ENCODE measurements around the gene TNKS1BP1.

TNKS1BP1 gene

GRCh38 chr11:57313071-57313787, 11.5 kb downstream of the TNKS1BP1 start:
- TF ChIP-seq GATA2 (IDR thresholded peaks at IDR 0.05; ENCODE audit: low read depth, low read length) (no peak), GATA3 (IDR thresholded peaks at IDR 0.05; ENCODE audit: low read depth, low read length) (no peak)

- TF ChIP-seq GATA2 (IDR thresholded peaks at IDR 0.05; ENCODE audit: low read depth, low read length), result no peak
- no peak for TF ChIP-seq GATA3 (IDR thresholded peaks at IDR 0.05; ENCODE audit: low read depth, low read length)
Measured at GRCh38 chr11:57312511-57313021, 12.2 kb downstream of the TNKS1BP1 start.

DNA sequence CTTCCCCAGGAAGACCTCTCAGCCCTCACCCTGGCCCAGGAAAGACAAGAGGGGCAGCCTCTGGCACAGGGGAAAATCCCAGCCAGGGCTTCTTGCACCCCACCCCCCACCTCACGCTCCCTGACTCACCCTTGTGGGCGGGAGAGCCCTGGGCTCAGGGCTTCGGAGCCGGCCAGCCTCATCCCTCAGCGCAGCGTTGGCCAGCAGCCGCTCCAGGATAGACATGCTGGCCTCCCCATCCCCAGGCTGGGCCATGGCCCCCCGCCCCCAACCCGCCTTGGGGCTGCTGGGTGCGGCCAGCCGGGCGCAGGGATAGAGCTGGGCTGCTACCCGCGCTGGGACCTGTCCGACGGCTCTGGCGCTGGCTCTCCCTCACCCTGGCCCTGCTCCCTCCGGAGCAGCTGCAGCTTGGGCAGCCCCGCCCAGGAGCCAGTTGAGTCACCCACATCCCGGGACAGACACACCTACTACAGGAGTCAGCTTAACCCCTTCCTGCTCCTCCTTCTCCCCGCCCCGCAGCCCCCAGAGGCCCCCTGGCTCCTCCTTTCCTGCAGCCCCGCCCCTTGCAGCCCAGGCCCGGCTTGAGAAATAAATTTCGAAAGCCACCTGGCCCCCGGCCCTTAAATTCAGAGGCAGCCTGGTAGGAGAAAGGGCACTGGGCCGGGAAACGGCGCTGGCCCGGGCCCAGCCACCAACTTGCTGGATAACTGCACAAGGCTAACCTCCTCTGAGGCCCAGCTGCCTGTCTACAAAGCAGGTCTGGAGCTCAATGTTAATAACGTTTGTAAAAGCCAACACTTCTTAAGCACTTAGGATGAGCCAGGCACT, 13.4 kb downstream of the TNKS1BP1 start:
- TF ChIP-seq GATA3 (IDR thresholded peaks at IDR 0.05; ENCODE audit: low read depth, low read length), result no peak

DNA sequence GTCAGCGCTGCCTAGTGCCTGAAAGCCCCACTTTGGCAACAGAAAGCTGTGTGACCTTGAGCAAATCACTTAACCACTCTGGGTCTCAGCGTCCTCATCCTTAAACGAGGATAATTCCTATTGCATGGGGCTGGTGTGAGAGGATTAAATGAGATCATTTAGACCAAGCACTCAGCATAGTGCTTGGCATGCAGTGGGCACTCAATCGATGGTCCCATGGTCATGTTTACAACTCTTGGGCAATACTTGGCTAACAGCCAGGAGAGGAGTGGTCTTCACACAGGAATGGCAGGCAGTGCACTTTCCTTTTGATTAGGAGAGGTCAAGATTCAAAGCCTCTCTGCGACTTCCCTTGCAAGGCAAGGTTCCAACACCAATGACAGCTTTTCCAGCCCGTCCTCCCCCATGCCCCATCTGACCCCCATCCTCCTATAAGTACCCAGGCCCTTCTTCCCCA, 14.1 kb downstream of the TNKS1BP1 start:
- no peak for TF ChIP-seq GATA2 (IDR thresholded peaks at IDR 0.05; ENCODE audit: low read depth, low read length)
- no peak for TF ChIP-seq GATA3 (IDR thresholded peaks at IDR 0.05; ENCODE audit: low read depth, low read length)

- TF ChIP-seq GATA3 (IDR thresholded peaks at IDR 0.05; ENCODE audit: low read depth, low read length), result no peak
- TF ChIP-seq GATA2 (IDR thresholded peaks at IDR 0.05; ENCODE audit: low read depth, low read length), result no peak
Measured at GRCh38 chr11:57310091-57310490, 14.7 kb downstream of the TNKS1BP1 start.

DNA sequence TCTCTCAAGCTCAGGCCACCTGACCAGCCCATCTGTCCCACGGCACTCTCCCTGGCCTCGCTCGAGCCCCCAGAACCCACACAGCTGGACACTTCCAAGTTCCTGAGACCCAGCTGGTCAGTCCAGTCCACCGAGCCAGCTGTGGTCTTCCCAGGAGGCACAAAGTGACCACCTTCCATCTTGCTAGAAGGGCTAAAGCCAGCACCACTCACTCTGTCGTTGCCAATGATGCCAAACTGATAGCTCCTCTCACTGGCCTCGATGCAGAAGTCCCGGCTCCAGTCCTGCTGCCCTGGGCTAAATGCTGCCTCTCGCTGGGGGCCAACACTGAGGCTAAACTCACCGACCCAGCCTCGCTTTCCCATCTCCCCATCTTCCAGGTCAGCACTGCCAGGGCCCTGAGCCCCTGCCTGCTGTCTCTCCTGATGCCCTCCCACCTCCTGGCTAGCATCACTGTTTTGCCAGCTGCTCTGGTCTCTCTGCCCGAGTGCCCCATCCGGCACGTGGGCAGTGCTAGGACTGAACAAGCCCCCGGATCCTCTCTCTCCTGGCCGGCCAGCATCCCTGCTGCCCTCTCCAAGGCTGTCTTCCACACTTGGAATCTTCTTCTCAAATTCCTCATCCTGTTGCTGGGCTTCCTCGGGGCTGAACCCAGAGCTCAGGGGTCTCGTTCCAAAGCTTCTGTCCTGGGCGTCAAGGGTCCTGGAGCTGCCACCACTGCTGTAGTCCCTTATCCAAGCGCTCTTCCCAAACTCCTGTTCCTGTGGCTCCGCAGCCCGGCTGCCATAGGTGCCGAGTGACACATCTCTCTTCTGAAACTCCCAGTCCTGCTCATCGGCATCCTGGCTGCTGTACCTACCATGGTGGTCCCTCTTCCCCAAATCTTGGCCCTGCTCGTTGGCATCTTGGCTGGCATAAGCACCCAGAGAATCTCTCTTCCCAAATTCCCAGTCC, 15.4 kb downstream of the TNKS1BP1 start:
- no peak for TF ChIP-seq GATA2 (IDR thresholded peaks at IDR 0.05; ENCODE audit: low read depth, low read length)
- TF ChIP-seq GATA3 (IDR thresholded peaks at IDR 0.05; ENCODE audit: low read depth, low read length), result no peak

- no peak for TF ChIP-seq GATA2 (IDR thresholded peaks at IDR 0.05; ENCODE audit: low read depth, low read length)
- no peak for TF ChIP-seq GATA3 (IDR thresholded peaks at IDR 0.05; ENCODE audit: low read depth, low read length)
Measured at GRCh38 chr11:57308426-57309060, 16.2 kb downstream of the TNKS1BP1 start.

DNA sequence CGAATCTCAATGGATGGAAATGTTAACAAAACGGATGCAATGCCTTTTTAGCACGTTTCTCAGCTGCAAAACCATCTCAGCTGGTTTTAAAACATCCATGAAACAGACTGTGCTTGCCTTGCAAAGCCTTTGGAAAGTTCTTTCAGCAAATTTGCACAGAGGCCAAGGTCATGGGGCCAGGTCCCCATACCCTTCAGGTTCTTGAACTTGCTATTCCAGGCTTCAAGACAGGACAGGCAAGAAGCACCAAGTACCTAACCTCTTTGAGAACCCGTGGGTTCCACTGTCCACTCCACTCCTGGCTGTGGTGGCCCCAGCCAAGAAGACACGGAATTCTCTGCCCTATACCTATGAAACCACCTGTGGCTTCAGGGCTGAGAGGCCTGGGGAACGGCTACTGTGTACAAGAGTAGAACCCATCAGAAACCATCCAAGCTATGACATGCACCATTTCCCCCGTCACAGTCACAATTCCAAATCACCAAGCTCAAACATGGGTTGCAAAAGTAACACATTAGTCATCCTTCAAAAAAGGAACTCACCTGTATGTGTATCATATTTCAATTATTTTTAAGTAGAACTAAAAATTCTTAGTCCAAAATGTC, 17.0 kb downstream of the TNKS1BP1 start:
- TF ChIP-seq GATA2 (IDR thresholded peaks at IDR 0.05; ENCODE audit: low read depth, low read length) (no peak), GATA3 (IDR thresholded peaks at IDR 0.05; ENCODE audit: low read depth, low read length) (no peak)

DNA sequence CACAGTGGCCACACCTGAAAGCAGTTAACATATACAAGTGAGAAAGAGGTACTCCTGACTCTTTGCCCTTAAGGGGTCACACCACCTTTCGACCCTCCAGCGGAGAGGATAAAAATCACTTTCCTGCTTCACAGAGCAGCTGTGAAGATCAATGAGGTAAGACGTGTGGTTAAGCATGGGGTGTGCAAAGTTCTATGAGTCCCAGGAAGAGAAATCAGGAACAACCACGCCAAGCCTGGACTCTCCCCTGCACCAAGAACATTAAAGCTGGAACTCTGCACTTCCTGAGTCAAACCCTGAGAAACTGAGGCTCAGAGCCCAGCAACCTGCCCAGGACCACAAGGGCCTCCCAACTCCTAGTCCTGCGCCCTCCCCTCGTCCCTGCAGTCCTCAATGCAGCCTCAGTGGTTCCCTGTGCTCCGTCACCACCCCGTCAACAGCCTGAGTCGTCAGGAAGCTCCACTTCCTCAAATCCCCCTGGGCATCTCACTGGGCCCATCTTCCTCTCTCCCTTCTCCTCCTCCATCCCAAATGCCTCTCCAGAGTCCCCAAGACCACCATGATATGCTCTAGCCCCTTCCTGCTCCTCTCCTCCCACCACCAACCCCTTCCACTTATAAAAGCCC, 17.7 kb downstream of the TNKS1BP1 start:
- TF ChIP-seq GATA3 (IDR thresholded peaks at IDR 0.05; ENCODE audit: low read depth, low read length) (no peak), GATA2 (IDR thresholded peaks at IDR 0.05; ENCODE audit: low read depth, low read length) (no peak)

GRCh38 chr11:57306161-57306876, 18.4 kb downstream of the TNKS1BP1 start:
- TF ChIP-seq GATA2 (IDR thresholded peaks at IDR 0.05; ENCODE audit: low read depth, low read length) (no peak), GATA3 (IDR thresholded peaks at IDR 0.05; ENCODE audit: low read depth, low read length) (no peak)

GRCh38 chr11:57305523-57305922, 19.2 kb downstream of the TNKS1BP1 start:
- TF ChIP-seq GATA3 (IDR thresholded peaks at IDR 0.05; ENCODE audit: low read depth, low read length) (no peak), GATA2 (IDR thresholded peaks at IDR 0.05; ENCODE audit: low read depth, low read length) (no peak)

- TF ChIP-seq GATA2 (IDR thresholded peaks at IDR 0.05; ENCODE audit: low read depth, low read length) (no peak), GATA3 (IDR thresholded peaks at IDR 0.05; ENCODE audit: low read depth, low read length) (no peak)
Measured at GRCh38 chr11:57303990-57304579, 20.7 kb downstream of the TNKS1BP1 start.

All from SH-SY5Y (cell line).